Right lobe of liver (tissue), 6 donors: ENCODE results near the gene TRPV2. TPM values are rescaled to one million over a fixed set of nuclear protein-coding genes. Genes with fewer than 3 reads are reported as not detected.
A peak's percentile ranks its signal among the peaks of the same experiment; 100 is the strongest.

Experiments used
- ATAC-seq, 4 donors: fragments of 200-7000 bp; cut with Tn5 transposase; one replicate each; pipeline ENCODE4 v1.9.1; 2020; ENCODE audit warnings: mild to moderate bottlenecking in 4 of 4, moderate library complexity in 4 of 4
- DNase-seq, 3 donors: peaks; one replicate each; pipeline ENCODE4 v3.0.0-alpha.2; 2020
- H3K27ac ChIP-seq, 3 donors: fragments of 200-600 bp; one replicate each; pipeline ENCODE4 v1.8.0; 2022
- H3K27me3 ChIP-seq, 2 donors: fragments of 200-600 bp; one replicate each; pipeline ENCODE4 v1.8.0; 2022
- H3K36me3 ChIP-seq, 4 donors: fragments of 200-600 bp; sonication (generic) in 1 of 4; one replicate each; pipeline versions ENCODE4 v1.5.1 to v1.8.0; 2017 to 2022; ENCODE audit warnings: control low read depth in 1 of 4
- H3K4me1 ChIP-seq, 4 donors: fragments of 200-600 bp; sonication (generic) in 1 of 4; one replicate each; pipeline versions ENCODE4 v1.5.1 to v1.8.0; 2017 to 2022; ENCODE audit warnings: control low read depth in 1 of 4
- H3K4me3 ChIP-seq, 3 donors: fragments of 200-600 bp; one replicate each; pipeline ENCODE4 v1.8.0; 2022
- H3K9me3 ChIP-seq, 4 donors: fragments of 200-600 bp; sonication (generic) in 1 of 4; one replicate each; pipeline versions ENCODE4 v1.5.1 to v1.8.0; 2017 to 2022; ENCODE audit warnings: control low read depth in 1 of 4
- POLR2A ChIP-seq: fragments of 450-650 bp; IDR thresholded peaks from one replicate; pipeline ENCODE4 v1.6.1; 2017; ENCODE audit warnings: antibody characterized with exemption, mild to moderate bottlenecking
- WGBS: methylation state at CpG from one replicate; pipeline ENCODE4 v1.1.6; 2018; ENCODE audit warnings: low coverage, low lambda C conversion rate; ENCODE audit not compliant: insufficient coverage; ENCODE audit errors: missing lambda C conversion rate; 5-methylcytosine and 5-hydroxymethylcytosine counted together
- intact Hi-C, 2 donors: fragments of 100-400 bp; cut with DNase I; formaldehyde crosslinking; loops; one replicate each; pipeline versions ENCODE4 v1.11.2 to v1.14.1; 2022
- total RNA-seq, 6 experiments: library from RNA; depleted of rRNA in 2 of 6; stranded (reverse); fragments of >200 nt in 2 of 6; fragmentation: NEBNext Ultra II Directional in 3 of 6; extraction: Animal tissue kit (Norgen Biotek cat#: 25700) in 3 of 6; gene quantifications; one replicate each; pipeline versions ENCODE4 v1.1.0 to v1.2.4, GENCODE V29; 2016 to 2023
- TF ChIP-seq, protein P1 (sequence below), 4 donors: fragments of 200-600 bp in 3 of 4; fragments of 450-650 bp in 1 of 4; IDR thresholded peaks; one replicate each; pipeline versions ENCODE4 v1.5.1 to v1.8.0; 2016 to 2022; ENCODE audit warnings: antibody characterized with exemption in 4 of 4, mild to moderate bottlenecking in 2 of 4
- donor health status: DM: no; HTN: yes; CAD: no.
- donor health status: DM: no; HTN: no; CAD: no.
- donor health status: DM: no; HTN: no; CAD: no.
- donor health status: DM: no; HTN: yes; CAD: no.
- donor health status: DM: no; HTN: yes; CAD: no.

Gene TRPV2
- total RNA-seq, 6 experiments from 2014 or later, result 3.3 to 8.2 (median 4.8) TPM

DNA sequence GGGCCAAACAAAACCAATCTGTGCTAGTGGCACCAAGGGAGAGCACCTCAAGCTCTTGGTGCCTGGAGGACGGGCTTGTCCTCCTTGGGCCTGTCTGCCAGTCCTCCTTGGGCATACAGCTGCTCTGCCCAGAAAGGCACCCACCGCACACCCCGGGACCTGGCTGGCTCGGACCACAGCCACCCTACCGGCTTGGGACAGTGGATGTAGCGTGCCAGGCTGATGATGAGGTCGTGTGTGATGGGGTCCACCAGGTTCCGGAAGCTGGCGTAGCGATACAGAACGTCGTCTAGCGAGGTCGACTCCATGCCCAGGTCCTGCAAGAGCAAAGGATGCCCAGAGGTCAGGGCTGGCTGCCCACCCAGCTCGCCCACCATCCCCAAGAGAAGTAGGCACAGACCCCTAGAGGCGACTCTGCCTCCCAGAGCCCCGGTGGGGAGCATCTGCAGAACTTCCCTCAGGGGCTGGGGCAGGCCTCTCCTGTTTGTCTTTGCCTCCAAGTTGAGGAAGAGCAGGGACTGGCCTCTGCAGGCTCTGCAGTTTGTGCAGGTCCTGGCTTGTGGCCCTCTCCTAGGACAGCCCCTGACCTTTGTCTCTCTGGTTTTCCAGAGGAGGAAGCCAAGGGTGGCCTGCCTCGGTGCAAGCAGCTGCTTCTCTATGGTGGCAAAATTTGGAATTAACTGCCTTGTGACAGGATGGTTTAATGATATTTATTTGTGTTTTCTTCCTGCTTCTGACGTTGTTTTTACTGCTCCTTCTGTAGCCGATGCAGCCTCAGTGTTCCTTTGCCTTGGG lies 46.9 kb downstream of the TRPV2 start:
- DNase-seq (no peak), ATAC-seq (peak; percentile 42 to 87 (median 56))
- no peaks in the 10 kb centered on the region for H3K9me3 ChIP-seq

DNA sequence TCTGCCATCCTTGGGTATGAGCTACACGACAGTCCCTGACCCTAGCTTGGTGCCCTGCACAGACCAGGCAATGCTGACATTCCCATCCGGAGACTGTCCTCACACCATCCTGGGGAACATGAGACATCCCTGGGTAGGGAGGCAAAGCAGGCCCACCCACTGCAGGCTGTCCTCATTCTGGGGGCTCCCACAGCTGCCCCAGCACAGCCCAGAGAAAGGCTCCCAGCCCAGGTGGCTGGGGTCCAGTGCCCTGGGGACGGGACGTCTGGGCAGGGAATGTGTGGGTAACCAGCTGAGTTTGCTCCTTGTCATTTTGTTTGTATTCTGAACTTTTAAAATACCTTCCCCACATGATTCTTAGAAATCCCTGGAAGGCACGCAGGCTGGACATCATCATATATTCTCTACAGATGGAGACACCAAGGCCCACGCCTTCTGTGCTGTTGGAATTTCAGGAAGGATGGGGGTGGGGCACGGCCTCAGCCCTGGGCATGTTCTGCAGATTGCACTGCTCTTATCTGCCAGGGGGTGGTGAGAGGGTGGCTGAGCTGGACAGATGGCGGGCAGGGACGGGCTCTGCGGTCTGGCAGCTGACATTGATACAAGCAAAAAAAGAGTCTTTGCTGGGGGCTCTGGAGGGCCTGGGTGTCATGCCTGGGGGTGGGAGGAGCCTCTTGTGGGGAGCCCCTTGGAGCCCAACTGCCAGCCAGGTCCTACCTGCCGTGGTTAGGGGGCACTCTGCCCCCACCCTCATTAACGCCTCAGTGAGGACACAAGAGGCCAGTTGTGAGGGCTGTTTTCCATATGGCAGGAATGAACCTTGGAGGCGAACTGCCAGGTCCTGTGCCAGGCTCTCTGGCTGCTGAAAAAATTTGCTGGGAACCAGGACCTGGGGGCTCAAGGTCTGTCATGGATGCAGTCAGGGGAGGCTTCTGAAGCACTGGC lies 48.3 kb downstream of the TRPV2 start:
- TF ChIP-seq, protein P1, sequence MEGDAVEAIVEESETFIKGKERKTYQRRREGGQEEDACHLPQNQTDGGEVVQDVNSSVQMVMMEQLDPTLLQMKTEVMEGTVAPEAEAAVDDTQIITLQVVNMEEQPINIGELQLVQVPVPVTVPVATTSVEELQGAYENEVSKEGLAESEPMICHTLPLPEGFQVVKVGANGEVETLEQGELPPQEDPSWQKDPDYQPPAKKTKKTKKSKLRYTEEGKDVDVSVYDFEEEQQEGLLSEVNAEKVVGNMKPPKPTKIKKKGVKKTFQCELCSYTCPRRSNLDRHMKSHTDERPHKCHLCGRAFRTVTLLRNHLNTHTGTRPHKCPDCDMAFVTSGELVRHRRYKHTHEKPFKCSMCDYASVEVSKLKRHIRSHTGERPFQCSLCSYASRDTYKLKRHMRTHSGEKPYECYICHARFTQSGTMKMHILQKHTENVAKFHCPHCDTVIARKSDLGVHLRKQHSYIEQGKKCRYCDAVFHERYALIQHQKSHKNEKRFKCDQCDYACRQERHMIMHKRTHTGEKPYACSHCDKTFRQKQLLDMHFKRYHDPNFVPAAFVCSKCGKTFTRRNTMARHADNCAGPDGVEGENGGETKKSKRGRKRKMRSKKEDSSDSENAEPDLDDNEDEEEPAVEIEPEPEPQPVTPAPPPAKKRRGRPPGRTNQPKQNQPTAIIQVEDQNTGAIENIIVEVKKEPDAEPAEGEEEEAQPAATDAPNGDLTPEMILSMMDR (IDR thresholded peaks at IDR 0.05), result no peak
- TF ChIP-seq POLR2A, result no peak
- Histone ChIP-seq H3K27ac (no peak overlapping the region), H3K4me3 (no peak overlapping the region), H3K4me1 (peaks cover 0 to 10% (median 0%) of the 10 kb centered on the region in 4 donors), H3K9me3 (no peaks in the 10 kb centered on the region), H3K27me3 (no peaks in the 10 kb centered on the region), H3K36me3 (no peaks in the 10 kb centered on the region)
- no peak for ATAC-seq
- intact Hi-C loops, result no loop called here
- no peak for DNase-seq
- 88% methylated on average over 4 of the region's 13 CpGs for WGBS

More for the DNA sequence above, 46.9 kb downstream of the TRPV2 start:
- no peak overlapping the region for H3K27ac ChIP-seq
- no peak overlapping the region for H3K4me3 ChIP-seq
- peaks cover 0 to 10% (median 0%) of the 10 kb centered on the region in 4 donors for H3K4me1 ChIP-seq
- TF ChIP-seq, protein P1 (IDR thresholded peaks at IDR 0.05), result no peak
- no peak for TF ChIP-seq POLR2A
- H3K27me3 ChIP-seq, result no peaks in the 10 kb centered on the region
- intact Hi-C loops, result no loop called here
- 61% methylated on average over 2 of the region's 20 CpGs for WGBS
- no peaks in the 10 kb centered on the region for H3K36me3 ChIP-seq

DNA sequence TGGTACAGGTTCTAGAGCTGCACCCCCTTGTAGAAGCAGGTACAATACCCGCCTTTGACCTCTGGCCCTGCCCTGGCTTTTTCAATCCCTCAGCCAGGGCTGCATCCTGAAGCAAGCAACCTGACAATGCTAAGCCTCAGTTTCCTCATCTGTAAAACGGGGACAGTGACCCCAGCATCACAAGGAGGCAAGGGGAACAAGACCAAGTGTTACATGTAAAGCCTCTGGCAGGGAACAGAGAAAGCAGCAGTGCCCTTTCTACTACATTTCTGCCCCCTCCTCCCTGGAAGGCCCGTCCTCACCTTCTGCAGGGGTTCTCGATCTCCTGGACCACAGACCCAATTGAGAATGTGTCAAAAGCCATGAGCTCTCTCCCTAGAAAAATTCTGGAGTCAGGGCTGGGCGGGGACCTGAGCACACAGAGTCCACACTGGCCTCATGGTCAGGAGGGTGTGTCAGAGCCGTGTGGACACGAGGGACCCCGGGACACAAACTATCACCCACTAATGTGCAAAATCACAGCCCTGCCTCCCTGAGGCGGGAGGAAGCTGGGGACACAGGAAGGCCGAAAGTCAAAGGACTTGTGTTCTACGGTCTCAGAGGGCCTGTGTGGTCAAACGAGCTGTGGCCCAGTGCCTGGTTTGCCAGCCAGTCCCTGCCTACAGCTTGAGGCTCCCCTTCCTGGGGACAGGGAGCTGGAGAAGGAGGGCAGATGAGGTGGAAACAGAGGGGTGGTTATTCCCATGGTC lies 49.1 kb downstream of the TRPV2 start:
- 76% methylated on average over 9 of the region's 12 CpGs for WGBS
- TF ChIP-seq, protein P1 (IDR thresholded peaks at IDR 0.05), result no peak
- TF ChIP-seq POLR2A, result no peak
- H3K27me3 ChIP-seq, result no peaks in the 10 kb centered on the region
- H3K4me1 ChIP-seq, result peaks cover 0 to 10% (median 0%) of the 10 kb centered on the region in 4 donors
- intact Hi-C loops, result no loop called here
- no peaks in the 10 kb centered on the region for H3K36me3 ChIP-seq
- no peak overlapping the region for H3K27ac ChIP-seq
- no peak overlapping the region for H3K4me3 ChIP-seq
- DNase-seq (no peak), ATAC-seq (no peak)
- H3K9me3 ChIP-seq, result no peaks in the 10 kb centered on the region

DNA sequence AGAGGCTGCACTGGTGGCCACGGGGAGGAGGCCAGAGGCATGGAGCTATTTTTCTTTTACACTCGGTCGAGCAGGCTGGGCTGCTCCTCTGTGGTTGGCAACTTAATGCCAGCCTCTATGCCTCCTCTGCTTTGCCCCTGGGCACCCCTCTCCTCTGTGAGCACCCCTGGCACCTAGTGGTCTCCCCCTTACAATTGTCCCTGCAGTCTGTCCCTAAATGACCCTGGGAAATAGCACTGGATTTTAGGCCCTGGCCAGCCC lies 49.6 kb downstream of the TRPV2 start:
- no peak for ATAC-seq
- Histone ChIP-seq H3K9me3 (no peaks in the 10 kb centered on the region), H3K4me1 (peaks cover 0 to 10% (median 0%) of the 10 kb centered on the region in 4 donors), H3K4me3 (no peak overlapping the region), H3K27me3 (no peaks in the 10 kb centered on the region), H3K36me3 (no peaks in the 10 kb centered on the region), H3K27ac (no peak overlapping the region)
- intact Hi-C loops, result no loop called here
- no CpG with 5 or more reads among the region's 3 CpGs for WGBS
- no peak for DNase-seq
- TF ChIP-seq, protein P1 (IDR thresholded peaks at IDR 0.05), result no peak
- TF ChIP-seq POLR2A, result no peak
